CD4-positive, alpha-beta T cell (primary cell): ENCODE measurements around the gene MIEN1. TPM values are rescaled to one million over a fixed set of nuclear protein-coding genes. Genes with fewer than 3 reads are reported as not detected.

Source experiments
- ATAC-seq: fragments of 200-7000 bp; cut with Tn5 transposase; one replicate; pipeline ENCODE4 v1.10.0; 2022; ENCODE audit warnings: mild to moderate bottlenecking; ENCODE audit not compliant: poor library complexity
- CTCF ChIA-PET: fragments of 350-600 bp; sonication (Branson Sonifier 250); formaldehyde crosslinking; loops from one replicate; lab custom pipeline; 2021; ENCODE audit warnings: antibody characterized with exemption, inconsistent platforms; lab: Charles Lee
- POLR2A ChIA-PET: fragments of 350-600 bp; sonication (Branson Sonifier 250); formaldehyde crosslinking; loops from one replicate; lab custom pipeline; 2021; ENCODE audit warnings: antibody characterized with exemption, inconsistent platforms; lab: Charles Lee
- DNase-seq, 14 experiments: peaks; one replicate each; pipeline ENCODE4 v3.0.0-alpha.2; 2013 to 2020; ENCODE audit warnings: mixed read lengths in 2 of 14
- H3K27ac ChIP-seq, 2 donors: one replicate each; pipeline versions ENCODE4 v1.5.1 to v1.7.0; 2013; ENCODE audit warnings: low read length in 2 of 2, low read depth in 1 of 2, mild to moderate bottlenecking in 1 of 2
- H3K27me3 ChIP-seq, 2 experiments: 1 replicate in 1 of 2; 2 replicates in 1 of 2; pipeline versions ENCODE4 v1.6.1 to v1.7.0; 2013; ENCODE audit warnings: low read length in 2 of 2, control low read depth in 1 of 2, mild to moderate bottlenecking in 1 of 2, moderate library complexity in 1 of 2; ENCODE audit not compliant: insufficient read depth in 2 of 2, control insufficient read depth in 1 of 2
- H3K36me3 ChIP-seq: one replicate; pipeline ENCODE4 v1.6.1; 2013; ENCODE audit warnings: low read length, control low read depth; ENCODE audit not compliant: insufficient read depth
- H3K4me1 ChIP-seq: one replicate; pipeline ENCODE4 v1.6.1; 2013; ENCODE audit warnings: low read length, control low read depth; ENCODE audit not compliant: insufficient read depth
- H3K4me3 ChIP-seq: one replicate; pipeline ENCODE4 v1.5.1; 2013; ENCODE audit warnings: mild to moderate bottlenecking, low read length, moderate library complexity
- H3K9me3 ChIP-seq, 2 experiments: 1 replicate in 1 of 2; 2 replicates in 1 of 2; pipeline versions ENCODE4 v1.6.1 to v1.7.0; 2013; ENCODE audit warnings: low read length in 2 of 2, mild to moderate bottlenecking in 2 of 2, control low read depth in 1 of 2, moderate library complexity in 1 of 2; ENCODE audit not compliant: control insufficient read depth in 1 of 2, insufficient read depth in 1 of 2
- H3K27ac Mint-ChIP-seq: one replicate; pipeline ENCODE4 v1.8.0; 2020; ENCODE audit warnings: mixed read lengths
- H3K27me3 Mint-ChIP-seq: one replicate; pipeline ENCODE4 v1.8.0; 2021; ENCODE audit warnings: mixed read lengths
- H3K36me3 Mint-ChIP-seq: one replicate; pipeline ENCODE4 v1.8.0; 2021; ENCODE audit warnings: low read depth, mixed read lengths
- H3K4me1 Mint-ChIP-seq: one replicate; pipeline ENCODE4 v1.8.0; 2021; ENCODE audit warnings: low read depth, mixed read lengths
- H3K4me3 Mint-ChIP-seq: one replicate; pipeline ENCODE4 v1.8.0; 2020; ENCODE audit warnings: mild to moderate bottlenecking, mixed read lengths
- H3K9me3 Mint-ChIP-seq: one replicate; pipeline ENCODE4 v1.8.0; 2020; ENCODE audit warnings: mixed read lengths
- intact Hi-C, 2 experiments: fragments of 100-400 bp; cut with DNase I in 1 of 2; cut with micrococcal nuclease in 1 of 2; formaldehyde crosslinking; loops; one replicate each; pipeline versions ENCODE4 v1.15.1 to v1.9.0; 2023 to 2025; cut with DNase I, micrococcal nuclease
- total RNA-seq, 174 experiments: library from RNA in 2 of 174; stranded (reverse) in 2 of 174; gene quantifications; one replicate each; pipeline ENCODE4 v1.2.3 and lab custom pipeline; 2021 to 2026
- TF ChIP-seq, protein P1 (sequence below): fragments of 200-600 bp; IDR thresholded peaks from one replicate; pipeline ENCODE4 v1.8.0; 2022; ENCODE audit warnings: antibody characterized with exemption, mild to moderate bottlenecking

The MIEN1 gene
- total RNA-seq, 2 experiments from 2014 or later: 31.5 to 32.3 TPM

- Histone ChIP-seq H3K9me3 (no peaks in the 10 kb centered on the region), H3K36me3 (no peaks in the 10 kb centered on the region), H3K4me3 (no peak overlapping the region), H3K27me3 (peaks cover 2 to 6% of the 10 kb centered on the region in 2 experiments), H3K27ac (no peak overlapping the region), H3K4me1 (peaks cover 25% of the 10 kb centered on the region)
- Mint-ChIP-seq H3K27ac (no peak overlapping the region), H3K4me3 (no peak overlapping the region), H3K9me3 (no peaks in the 10 kb centered on the region), H3K4me1 (peaks cover 9% of the 10 kb centered on the region), H3K36me3 (no peaks in the 10 kb centered on the region), H3K27me3 (peaks cover 5% of the 10 kb centered on the region)
- intact Hi-C loops: no loop called here
- DNase-seq (no peak), ATAC-seq (no peak)
- TF ChIP-seq, protein P1, sequence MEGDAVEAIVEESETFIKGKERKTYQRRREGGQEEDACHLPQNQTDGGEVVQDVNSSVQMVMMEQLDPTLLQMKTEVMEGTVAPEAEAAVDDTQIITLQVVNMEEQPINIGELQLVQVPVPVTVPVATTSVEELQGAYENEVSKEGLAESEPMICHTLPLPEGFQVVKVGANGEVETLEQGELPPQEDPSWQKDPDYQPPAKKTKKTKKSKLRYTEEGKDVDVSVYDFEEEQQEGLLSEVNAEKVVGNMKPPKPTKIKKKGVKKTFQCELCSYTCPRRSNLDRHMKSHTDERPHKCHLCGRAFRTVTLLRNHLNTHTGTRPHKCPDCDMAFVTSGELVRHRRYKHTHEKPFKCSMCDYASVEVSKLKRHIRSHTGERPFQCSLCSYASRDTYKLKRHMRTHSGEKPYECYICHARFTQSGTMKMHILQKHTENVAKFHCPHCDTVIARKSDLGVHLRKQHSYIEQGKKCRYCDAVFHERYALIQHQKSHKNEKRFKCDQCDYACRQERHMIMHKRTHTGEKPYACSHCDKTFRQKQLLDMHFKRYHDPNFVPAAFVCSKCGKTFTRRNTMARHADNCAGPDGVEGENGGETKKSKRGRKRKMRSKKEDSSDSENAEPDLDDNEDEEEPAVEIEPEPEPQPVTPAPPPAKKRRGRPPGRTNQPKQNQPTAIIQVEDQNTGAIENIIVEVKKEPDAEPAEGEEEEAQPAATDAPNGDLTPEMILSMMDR: no peak
- ChIA-PET POLR2A (interaction anchor here (0.9 to 1.5 kb wide), 3 partner anchors 19 to 221 kb away, joined by 3 read pairs; partner anchors contain the start of genes LRRC3C, MIEN1, ORMDL3 and PGAP3), CTCF (no interaction called here)
These were observed 23.9 kb downstream of the MIEN1 start for GRCh38 chr17:39706383-39706782.

- Histone ChIP-seq H3K27ac (no peak overlapping the region), H3K4me3 (no peak overlapping the region), H3K36me3 (no peaks in the 10 kb centered on the region), H3K27me3 (peaks cover 7 to 11% of the 10 kb centered on the region in 2 experiments), H3K4me1 (peaks cover 26% of the 10 kb centered on the region), H3K9me3 (no peaks in the 10 kb centered on the region)
- ChIA-PET CTCF (no interaction called here), POLR2A (interaction anchor here (1.5 kb wide), 1 partner anchor 18 kb away, joined by 3 read pairs; the partner anchor contains the start of gene PGAP3)
- intact Hi-C loops: no loop called here
- DNase-seq (no peak), ATAC-seq (no peak)
- peaks cover 9% of the 10 kb centered on the region for H3K4me1 Mint-ChIP-seq
- peaks cover 10% of the 10 kb centered on the region for H3K27me3 Mint-ChIP-seq
- no peak overlapping the region for H3K27ac Mint-ChIP-seq
- TF ChIP-seq, protein P1: no peak
- H3K36me3 Mint-ChIP-seq: no peaks in the 10 kb centered on the region
- H3K4me3 Mint-ChIP-seq: no peak overlapping the region
- no peaks in the 10 kb centered on the region for H3K9me3 Mint-ChIP-seq
These were observed 24.5 kb downstream of the MIEN1 start for GRCh38 chr17:39705786-39706348.

DNA sequence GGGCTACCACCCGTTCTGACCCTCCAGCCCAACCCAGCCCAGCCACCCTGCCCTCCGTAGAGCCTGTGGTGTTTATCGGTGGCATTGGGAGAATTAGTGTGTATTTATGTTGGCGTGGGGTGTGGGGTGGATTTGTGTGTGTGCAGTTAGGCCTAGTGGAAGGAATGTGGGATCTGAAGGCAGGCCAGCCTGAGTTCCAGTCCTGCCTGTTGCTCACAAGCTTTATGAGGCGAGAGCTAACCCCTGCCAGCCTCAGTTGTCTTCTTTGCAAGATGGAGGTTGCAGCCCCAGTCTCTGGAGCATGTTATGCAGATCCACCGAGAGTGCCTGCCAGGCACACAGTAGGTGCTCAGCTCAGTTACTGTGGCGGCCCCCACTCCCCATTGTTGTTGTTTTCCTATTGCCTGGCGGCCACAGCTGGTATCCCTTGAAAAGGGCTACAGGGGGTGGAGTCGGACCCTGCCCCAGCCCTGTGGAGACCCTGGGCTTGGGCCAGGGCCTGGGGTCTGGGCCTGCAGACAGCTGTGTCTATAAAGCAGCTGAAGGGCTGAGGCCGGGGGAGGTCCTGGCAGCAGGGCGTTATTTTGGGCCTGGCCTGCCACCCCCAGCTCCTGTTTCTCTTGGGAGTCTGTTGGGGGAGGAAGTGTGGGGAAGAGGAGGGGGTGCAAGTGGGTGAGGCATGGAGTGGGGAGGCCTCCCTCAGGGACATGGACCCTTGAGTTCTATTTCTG is 25.3 kb downstream of the MIEN1 start:
- H3K27ac Mint-ChIP-seq: no peak overlapping the region
- H3K4me1 Mint-ChIP-seq: peaks cover 9% of the 10 kb centered on the region
- no peak overlapping the region for H3K4me3 Mint-ChIP-seq

More for the DNA sequence above, 25.3 kb downstream of the MIEN1 start:
- Mint-ChIP-seq H3K36me3 (no peaks in the 10 kb centered on the region), H3K9me3 (no peaks in the 10 kb centered on the region), H3K27me3 (peaks cover 15% of the 10 kb centered on the region)
- POLR2A ChIA-PET: no interaction called here
- ATAC-seq (no peak), DNase-seq (peak in 1 of 14 experiments; percentile 6)
- peaks cover 33% of the 10 kb centered on the region for H3K4me1 ChIP-seq
- no peak overlapping the region for H3K4me3 ChIP-seq
- no peak overlapping the region for H3K27ac ChIP-seq
- TF ChIP-seq, protein P1: no peak
- no peaks in the 10 kb centered on the region for H3K36me3 ChIP-seq
- intact Hi-C loops: no loop called here
- peaks cover 0 to 5% of the 10 kb centered on the region in 2 experiments for H3K9me3 ChIP-seq
- CTCF ChIA-PET: interaction anchor here (0.6 kb wide), 1 partner anchor 137 kb away, joined by 3 read pairs; no protein-coding TSS in a partner anchor
- H3K27me3 ChIP-seq: peaks cover 13 to 20% of the 10 kb centered on the region in 2 experiments
